ENCODE measurements around the gene ZMYM5. TPM values are rescaled to one million over a fixed set of nuclear protein-coding genes. Genes with fewer than 3 reads are reported as not detected.
"Not testable (repeated sequence)": the region's sequence is repeated elsewhere in the genome, so short reads cannot be mapped to it uniquely, and the experiment has no call there.

The ZMYM5 gene
- total RNA-seq: 1 to 10 TPM; 3.8 to 6.9 (median 4.4) TPM
- long read RNA-seq: 0 reads

- H3K4me3 ChIP-seq: peak within 1 kb of the TSS; percentile 75 to 87 (median 85)
- no peaks in the 10 kb centered on the region for H3K27me3 ChIP-seq
- no CpG with 5 or more reads among the region's 79 CpGs for WGBS (ENCODE audit: insufficient coverage, low coverage, low lambda C conversion rate, missing lambda C conversion rate)
- DNase-seq: peak; percentile 99 to 100 (median 100)
- peak within 1 kb of the TSS; percentile 95 to 99 (median 97) for H3K27ac ChIP-seq
- peaks cover 0 to 18% (median 9%) of the 10 kb centered on the region in 4 donors for H3K4me1 ChIP-seq
- ATAC-seq: peak; percentile 92 to 98 (median 94)
- intact Hi-C loops (cut with DNase I): no loop called here
- no peaks in the 10 kb centered on the region for H3K36me3 ChIP-seq
- TF ChIP-seq CTCF (IDR thresholded peaks at IDR 0.05) (no peak), POLR2A (IDR thresholded peaks at IDR 0.05) (peak; percentile 96)
- H3K9me3 ChIP-seq: no peaks in the 10 kb centered on the region
Observed at GRCh38 chr13:19863323-19864023, at the start of gene ZMYM5. TSS of gene ZMYM5 (minus strand) at chr13:19863649. CDS start at chr13:19852180, 11,469 bp downstream.

- no peaks in the 10 kb centered on the region for H3K36me3 ChIP-seq
Observed at GRCh38 chr13:19910336-19911072, 47.1 kb upstream of the ZMYM5 start.

GRCh38 chr13:19908350-19908986 is 45.0 kb upstream of the ZMYM5 start:
- ATAC-seq (no peak), DNase-seq (no peak)
- no peaks in the 10 kb centered on the region for H3K9me3 ChIP-seq
- no peaks in the 10 kb centered on the region for H3K4me1 ChIP-seq
- H3K27me3 ChIP-seq: no peaks in the 10 kb centered on the region
- H3K36me3 ChIP-seq: no peaks in the 10 kb centered on the region
- no peak overlapping the region for H3K4me3 ChIP-seq
- TF ChIP-seq CTCF (IDR thresholded peaks at IDR 0.05) (no peak), POLR2A (IDR thresholded peaks at IDR 0.05) (no peak)
- intact Hi-C loops (cut with DNase I): no loop called here
- no peak overlapping the region for H3K27ac ChIP-seq
- WGBS (ENCODE audit: insufficient coverage, low coverage, low lambda C conversion rate, missing lambda C conversion rate): 100% methylated on average over 1 of the region's 1 CpG

More at GRCh38 chr13:19910336-19911072, 47.1 kb upstream of the ZMYM5 start:
- ATAC-seq: no peak
- no peaks in the 10 kb centered on the region for H3K4me1 ChIP-seq
- 75% methylated on average over 9 of the region's 9 CpGs for WGBS (ENCODE audit: insufficient coverage, low coverage, low lambda C conversion rate, missing lambda C conversion rate)
- H3K9me3 ChIP-seq: no peaks in the 10 kb centered on the region
- intact Hi-C loops (cut with DNase I): no loop called here
- no peak overlapping the region for H3K4me3 ChIP-seq
- no peaks in the 10 kb centered on the region for H3K27me3 ChIP-seq
- no peak for DNase-seq
- TF ChIP-seq POLR2A (IDR thresholded peaks at IDR 0.05): no peak
- H3K27ac ChIP-seq: no peak overlapping the region

- H3K27me3 ChIP-seq; H3K4me1 ChIP-seq; DNase-seq; ATAC-seq; H3K9me3 ChIP-seq; H3K4me3 ChIP-seq; intact Hi-C loops (cut with DNase I); H3K36me3 ChIP-seq; H3K27ac ChIP-seq: not testable (repeated sequence)
- WGBS (ENCODE audit: insufficient coverage, low coverage, low lambda C conversion rate, missing lambda C conversion rate): 63% methylated on average over 5 of the region's 9 CpGs
Observed at GRCh38 chr13:19905487-19906195, 42.2 kb upstream of the ZMYM5 start.

- Histone ChIP-seq H3K4me3 (no peak overlapping the region), H3K4me1 (no peaks in the 10 kb centered on the region), H3K27ac (no peak overlapping the region), H3K9me3 (no peaks in the 10 kb centered on the region), H3K36me3 (no peaks in the 10 kb centered on the region), H3K27me3 (no peaks in the 10 kb centered on the region)
- ATAC-seq (no peak), DNase-seq (no peak)
- 62% methylated on average over 6 of the region's 6 CpGs for WGBS (ENCODE audit: insufficient coverage, low coverage, low lambda C conversion rate, missing lambda C conversion rate)
- intact Hi-C loops (cut with DNase I): no loop called here
- no peak for TF ChIP-seq POLR2A (IDR thresholded peaks at IDR 0.05)
Observed at GRCh38 chr13:19890030-19890429, 26.6 kb upstream of the ZMYM5 start.
